Caco-2 (cell line): ENCODE data around the gene MEF2D. TPM values are rescaled to one million over a fixed set of nuclear protein-coding genes. Genes with fewer than 3 reads are reported as not detected.

Experiments used
- BruUV-seq: library from RNA; stranded (reverse); fragments of 400-500 nt; replicated peaks from 2 replicates; lab custom pipeline; 2021; lab: Mats Ljungman, UMichigan
- CTCF ChIA-PET: fragments of 300-600 bp; sonication (Branson Sonifier 250); formaldehyde crosslinking; loops from one replicate; lab custom pipeline; 2022; ENCODE audit warnings: antibody characterized with exemption; lab: Charles Lee
- POLR2A ChIA-PET: fragments of 300-600 bp; sonication (Branson Sonifier 250); formaldehyde crosslinking; loops from one replicate; lab custom pipeline; 2022; ENCODE audit warnings: antibody characterized with exemption; lab: Charles Lee
- DNase-seq, 2 experiments: peaks; one replicate each; pipeline versions ENCODE4 v3.0.0 to v3.0.0-alpha.2; 2020 to 2022
- H3K27me3 ChIP-seq: replicated peaks from 2 replicates; pipeline ENCODE4 v1.6.0; 2011; ENCODE audit warnings: low read length; ENCODE audit not compliant: control insufficient read depth, insufficient read depth
- H3K36me3 ChIP-seq: 2 replicates; pipeline ENCODE4 v1.5.1; 2011; ENCODE audit warnings: low read length; ENCODE audit not compliant: control insufficient read depth, insufficient read depth
- H3K4me1 ChIP-seq: fragments of 250-450 bp; sonication (Bioruptor Pico); 2 replicates; pipeline ENCODE4 v1.5.1; 2020; ENCODE audit warnings: mild to moderate bottlenecking
- H3K4me3 ChIP-seq: 2 replicates; pipeline ENCODE4 v1.5.1; 2011; ENCODE audit warnings: low read depth, mild to moderate bottlenecking, control low read depth, low read length
- H3K9me3 ChIP-seq: fragments of 250-450 bp; sonication (Bioruptor Pico); 2 replicates; pipeline ENCODE4 v1.5.1; 2020; ENCODE audit warnings: mild to moderate bottlenecking, moderate library complexity
- H3K27ac Mint-ChIP-seq: one replicate; pipeline ENCODE4 v1.8.0; 2022; ENCODE audit warnings: mixed read lengths; ENCODE audit not compliant: unreplicated experiment
- H3K27me3 Mint-ChIP-seq: one replicate; pipeline ENCODE4 v1.8.0; 2022; ENCODE audit warnings: mixed read lengths; ENCODE audit not compliant: insufficient read depth, unreplicated experiment
- H3K36me3 Mint-ChIP-seq: one replicate; pipeline ENCODE4 v1.8.0; 2022; ENCODE audit warnings: mild to moderate bottlenecking, mixed read lengths; ENCODE audit not compliant: insufficient read depth, unreplicated experiment
- H3K4me1 Mint-ChIP-seq: one replicate; pipeline ENCODE4 v1.8.0; 2022; ENCODE audit warnings: low read depth, mixed read lengths; ENCODE audit not compliant: unreplicated experiment
- H3K4me3 Mint-ChIP-seq: one replicate; pipeline ENCODE4 v1.8.0; 2022; ENCODE audit warnings: mild to moderate bottlenecking, moderate library complexity, mixed read lengths; ENCODE audit not compliant: unreplicated experiment
- H3K9me3 Mint-ChIP-seq: one replicate; pipeline ENCODE4 v1.8.0; 2022; ENCODE audit warnings: mixed read lengths; ENCODE audit not compliant: unreplicated experiment
- CTCF ChIP-seq, 2 experiments: fragments of 200-600 bp in 1 of 2; IDR thresholded peaks; 1 replicate in 1 of 2; 2 replicates in 1 of 2; pipeline versions ENCODE4 v1.5.1 to v1.8.0; 2011 to 2022; ENCODE audit warnings: antibody characterized with exemption in 1 of 2, control low read depth in 1 of 2, inconsistent platforms in 1 of 2, low read depth in 1 of 2, low read length in 1 of 2, mild to moderate bottlenecking in 1 of 2, moderate library complexity in 1 of 2; ENCODE audit not compliant: insufficient read depth in 1 of 2, severe bottlenecking in 1 of 2, unreplicated experiment in 1 of 2
- intact Hi-C: fragments of 100-400 bp; cut with micrococcal nuclease; formaldehyde crosslinking; loops from one replicate; pipeline ENCODE4 v1.10.0; 2022; ENCODE audit not compliant: unreplicated experiment
- total RNA-seq: library from RNA; stranded (reverse); gene quantifications from 2 replicates; pipeline ENCODE4 v1.2.3, GENCODE V29; 2022

The MEF2D gene
- total RNA-seq, 1 experiment from 2014 or later: 18.6 TPM

DNA sequence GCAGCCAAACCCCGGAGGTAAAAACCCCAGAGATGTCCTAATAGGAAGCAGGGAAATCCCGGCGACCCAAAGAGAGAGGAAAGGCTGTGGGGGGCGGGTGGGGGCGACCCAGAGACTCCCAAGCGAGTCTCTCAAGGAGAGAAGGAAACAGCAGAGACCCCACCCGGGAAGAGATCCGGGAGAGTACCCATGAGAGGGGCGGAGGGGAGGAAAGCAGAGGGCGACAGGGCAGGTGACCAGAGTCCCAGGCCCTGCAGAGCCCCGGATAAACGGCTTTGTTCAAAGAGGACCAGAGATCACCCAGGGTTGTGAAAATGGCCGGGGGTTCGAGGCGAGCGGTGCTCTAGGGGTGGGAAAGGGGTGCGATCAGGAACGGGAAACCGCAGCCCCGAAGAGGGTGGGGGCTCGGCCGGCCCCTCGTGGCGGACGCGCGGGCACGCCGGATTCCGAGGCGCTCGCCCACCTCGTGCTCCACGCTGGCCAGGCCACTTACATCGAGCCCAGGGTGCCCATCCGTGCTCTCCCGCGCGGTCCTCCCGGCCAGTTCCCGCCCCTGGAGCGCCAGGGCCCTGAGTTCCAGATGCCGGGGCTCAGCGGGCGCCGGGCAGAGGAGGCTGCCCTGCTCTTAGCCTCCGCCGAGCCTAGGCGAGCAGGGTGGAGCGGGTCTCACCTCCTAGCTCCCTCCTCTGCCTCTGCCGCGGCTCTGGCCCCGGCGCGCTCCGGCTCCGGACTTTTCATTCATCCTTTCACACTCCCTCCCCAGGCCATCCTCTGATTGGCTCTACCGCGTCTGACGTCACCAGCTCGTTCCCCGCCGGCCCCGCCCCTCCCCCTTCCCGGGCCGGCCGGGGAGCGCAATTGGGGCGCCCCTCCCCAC is 79.3 kb downstream of the MEF2D start:
- H3K4me3 Mint-ChIP-seq: peak overlapping the region; percentile 80
- Histone ChIP-seq H3K4me1 (peaks cover 41% of the 10 kb centered on the region), H3K9me3 (no peaks in the 10 kb centered on the region), H3K27me3 (no peaks in the 10 kb centered on the region; the same call in 1 of the 2 replicates), H3K4me3 (peak overlapping the region; percentile 47), H3K36me3 (no peaks in the 10 kb centered on the region)
- H3K36me3 Mint-ChIP-seq: peaks cover 12% of the 10 kb centered on the region
- no peak for TF ChIP-seq CTCF (IDR thresholded peaks at IDR 0.05; ENCODE audit: insufficient read depth in 1 of 2, low read depth in 1 of 2, low read length in 1 of 2, severe bottlenecking in 1 of 2, unreplicated experiment in 1 of 2)
- H3K4me1 Mint-ChIP-seq: peaks cover 16% of the 10 kb centered on the region
- POLR2A ChIA-PET: interaction anchor here (0.6 to 1.1 kb wide), 6 partner anchors 17 to 79 kb away, joined by 3 to 6 read pairs (median 4); partner anchors contain the start of gene MEF2D
- intact Hi-C loops: loop anchor here (2.0 kb wide), 2 partner anchors 36 to 46 kb away; no protein-coding TSS in a partner anchor
- H3K9me3 Mint-ChIP-seq: no peaks in the 10 kb centered on the region
- H3K27ac Mint-ChIP-seq: peak overlapping the region; percentile 76
- peak; percentile 91 to 93 for DNase-seq
- CTCF ChIA-PET: interaction anchor here (0.6 to 1.8 kb wide), 5 partner anchors 24 to 44 kb away, joined by 3 to 43 read pairs (median 4); no protein-coding TSS in a partner anchor
- no TSS peak for BruUV-seq
- peaks cover 11% of the 10 kb centered on the region for H3K27me3 Mint-ChIP-seq

GRCh38 chr1:156420205-156421061 is 80.1 kb downstream of the MEF2D start:
- H3K9me3 ChIP-seq: no peaks in the 10 kb centered on the region
- H3K4me3 Mint-ChIP-seq: peak overlapping the region; percentile 80
- peaks cover 12% of the 10 kb centered on the region for H3K36me3 Mint-ChIP-seq
- intact Hi-C loops: loop anchor here (1.0 to 2.0 kb wide), 3 partner anchors 24 to 46 kb away; no protein-coding TSS in a partner anchor
- no peaks in the 10 kb centered on the region for H3K36me3 ChIP-seq
- peak overlapping the region; percentile 60 for H3K27ac Mint-ChIP-seq
- peak overlapping the region; percentile 47 for H3K4me3 ChIP-seq
- H3K4me1 Mint-ChIP-seq: peaks cover 16% of the 10 kb centered on the region
- H3K4me1 ChIP-seq: peaks cover 41% of the 10 kb centered on the region
- POLR2A ChIA-PET: no interaction called here
- TSS peak; percentile 35 for BruUV-seq
- peaks cover 11% of the 10 kb centered on the region for H3K27me3 Mint-ChIP-seq
- H3K27me3 ChIP-seq: no peaks in the 10 kb centered on the region; the same call in 1 of the 2 replicates
- H3K9me3 Mint-ChIP-seq: no peaks in the 10 kb centered on the region
- peak in 1 of 2 experiments; percentile 39 for DNase-seq
- no peak for TF ChIP-seq CTCF (IDR thresholded peaks at IDR 0.05; ENCODE audit: insufficient read depth in 1 of 2, low read depth in 1 of 2, low read length in 1 of 2, severe bottlenecking in 1 of 2, unreplicated experiment in 1 of 2)
- CTCF ChIA-PET: interaction anchor here (1.0 to 2.4 kb wide), 8 partner anchors 11 to 204 kb away, joined by 3 to 28 read pairs (median 4); no protein-coding TSS in a partner anchor
